Sigmoid colon (tissue), 4 donors: ENCODE measurements around the gene TIMP2.

Experiments used
- CTCF ChIP-seq, 4 experiments: fragments of 450-650 bp in 3 of 4; fragments of 200-600 bp in 1 of 4; IDR thresholded peaks; one replicate each; pipeline ENCODE4 v1.5.1; 2016 to 2019; ENCODE audit warnings: antibody characterized with exemption in 4 of 4, mild to moderate bottlenecking in 3 of 4, moderate library complexity in 2 of 4
- EP300 ChIP-seq, 4 donors: sonication (generic); formaldehyde crosslinking; IDR thresholded peaks; one replicate each; pipeline ENCODE4 v1.6.1; 2017; ENCODE audit warnings: antibody characterized with exemption in 4 of 4
- POLR2A ChIP-seq, 2 donors: fragments of 450-650 bp; IDR thresholded peaks; one replicate each; pipeline ENCODE4 v1.6.1; 2016; ENCODE audit warnings: antibody characterized with exemption in 2 of 2, mild to moderate bottlenecking in 2 of 2, moderate library complexity in 2 of 2
- POLR2AphosphoS5 ChIP-seq, 4 donors: sonication (generic); formaldehyde crosslinking; IDR thresholded peaks; one replicate each; pipeline ENCODE4 v1.6.1; 2017; ENCODE audit warnings: antibody characterized with exemption in 4 of 4

- TF ChIP-seq POLR2A (IDR thresholded peaks at IDR 0.05), result no peak
- no peak for TF ChIP-seq CTCF (IDR thresholded peaks at IDR 0.05)
- TF ChIP-seq POLR2AphosphoS5 (IDR thresholded peaks at IDR 0.05), result no peak
- TF ChIP-seq EP300 (IDR thresholded peaks at IDR 0.05), result no peak
These were observed 20.8 kb downstream of the TIMP2 start for GRCh38 chr17:78904371-78904770.
